Astrocyte (in vitro differentiated cells and primary cell): ENCODE measurements around the gene BUD13. TPM values are rescaled to one million over a fixed set of nuclear protein-coding genes. Genes with fewer than 3 reads are reported as not detected.

Source experiments
- DNase-seq: peaks from one replicate; pipeline ENCODE4 v3.0.0-alpha.2; 2010; ENCODE audit warnings: low read depth
- FAIRE-seq: peaks from 2 replicates; lab custom pipeline; 2011; peaks lifted over from hg19 to GRCh38; lab: Jason Lieb, UNC
- H2AFZ ChIP-seq: 2 replicates; pipeline ENCODE4 v1.6.0; 2012; ENCODE audit warnings: low read depth, low read length, inconsistent platforms
- H3K27ac ChIP-seq: 2 replicates; pipeline ENCODE4 v1.5.1; 2011; ENCODE audit warnings: low read depth, low read length, inconsistent platforms
- H3K27me3 ChIP-seq: 2 replicates; pipeline ENCODE4 v1.6.0; 2011; ENCODE audit warnings: low read length, inconsistent platforms; ENCODE audit not compliant: insufficient read depth
- H3K36me3 ChIP-seq: 2 replicates; pipeline ENCODE4 v1.5.1; 2011; ENCODE audit warnings: low read length, inconsistent platforms; ENCODE audit not compliant: insufficient read depth
- H3K4me1 ChIP-seq: 2 replicates; pipeline ENCODE4 v1.5.1; 2011; ENCODE audit warnings: low read length, inconsistent platforms; ENCODE audit not compliant: insufficient read depth
- H3K4me2 ChIP-seq: 2 replicates; pipeline ENCODE4 v1.6.0; 2012; ENCODE audit warnings: low read length, inconsistent platforms
- H3K4me3 ChIP-seq: 2 replicates; pipeline ENCODE4 v1.5.1; 2011; ENCODE audit warnings: low read depth, mild to moderate bottlenecking, low read length, inconsistent platforms; ENCODE audit not compliant: insufficient read depth
- H3K79me2 ChIP-seq: 2 replicates; pipeline ENCODE4 v1.6.0; 2012; ENCODE audit warnings: mild to moderate bottlenecking, low read length, inconsistent platforms; ENCODE audit not compliant: insufficient read depth
- H3K9ac ChIP-seq: 2 replicates; pipeline ENCODE4 v1.6.0; 2012; ENCODE audit warnings: mild to moderate bottlenecking, low read length, inconsistent platforms
- H3K9me3 ChIP-seq: 2 replicates; pipeline ENCODE4 v1.5.1; 2012; ENCODE audit warnings: low read depth, mild to moderate bottlenecking, low read length, inconsistent platforms; ENCODE audit not compliant: insufficient read depth
- H4K20me1 ChIP-seq: 2 replicates; pipeline ENCODE4 v1.6.0; 2012; ENCODE audit warnings: low read length, inconsistent platforms; ENCODE audit not compliant: insufficient read depth
- H3K27ac Mint-ChIP-seq: one replicate; pipeline ENCODE4 v1.8.0; 2021; ENCODE audit warnings: mild to moderate bottlenecking, mixed read lengths; ENCODE audit not compliant: unreplicated experiment
- H3K27me3 Mint-ChIP-seq: one replicate; pipeline ENCODE4 v1.8.0; 2021; ENCODE audit warnings: low read depth, mixed read lengths; ENCODE audit not compliant: unreplicated experiment
- H3K36me3 Mint-ChIP-seq: one replicate; pipeline ENCODE4 v1.8.0; 2021; ENCODE audit warnings: low read depth, mixed read lengths; ENCODE audit not compliant: unreplicated experiment
- H3K4me1 Mint-ChIP-seq: one replicate; pipeline ENCODE4 v1.8.0; 2021; ENCODE audit warnings: low read depth, mixed read lengths; ENCODE audit not compliant: unreplicated experiment
- H3K4me3 Mint-ChIP-seq: one replicate; pipeline ENCODE4 v1.8.0; 2021; ENCODE audit warnings: mild to moderate bottlenecking, moderate library complexity, mixed read lengths; ENCODE audit not compliant: unreplicated experiment
- H3K9me3 Mint-ChIP-seq: one replicate; pipeline ENCODE4 v1.8.0; 2021; ENCODE audit warnings: mild to moderate bottlenecking, mixed read lengths; ENCODE audit not compliant: unreplicated experiment
- EZH2 ChIP-seq: IDR thresholded peaks from 2 replicates; pipeline ENCODE4 v1.6.1; 2012; ENCODE audit warnings: mild to moderate bottlenecking, low read length, inconsistent platforms; ENCODE audit not compliant: insufficient read depth
- total RNA-seq: library from RNA; stranded (reverse); gene quantifications from 2 replicates; pipeline ENCODE4 v1.2.1, GENCODE V29; 2021
- TF ChIP-seq, protein P1 (sequence below): IDR thresholded peaks from 2 replicates; pipeline ENCODE4 v1.5.1; 2011; ENCODE audit warnings: low read depth, mild to moderate bottlenecking, inconsistent platforms, low read length, moderate library complexity; ENCODE audit not compliant: insufficient read depth

BUD13 gene
- total RNA-seq, 1 donor from 2014 or later = 9.3 TPM

DNA sequence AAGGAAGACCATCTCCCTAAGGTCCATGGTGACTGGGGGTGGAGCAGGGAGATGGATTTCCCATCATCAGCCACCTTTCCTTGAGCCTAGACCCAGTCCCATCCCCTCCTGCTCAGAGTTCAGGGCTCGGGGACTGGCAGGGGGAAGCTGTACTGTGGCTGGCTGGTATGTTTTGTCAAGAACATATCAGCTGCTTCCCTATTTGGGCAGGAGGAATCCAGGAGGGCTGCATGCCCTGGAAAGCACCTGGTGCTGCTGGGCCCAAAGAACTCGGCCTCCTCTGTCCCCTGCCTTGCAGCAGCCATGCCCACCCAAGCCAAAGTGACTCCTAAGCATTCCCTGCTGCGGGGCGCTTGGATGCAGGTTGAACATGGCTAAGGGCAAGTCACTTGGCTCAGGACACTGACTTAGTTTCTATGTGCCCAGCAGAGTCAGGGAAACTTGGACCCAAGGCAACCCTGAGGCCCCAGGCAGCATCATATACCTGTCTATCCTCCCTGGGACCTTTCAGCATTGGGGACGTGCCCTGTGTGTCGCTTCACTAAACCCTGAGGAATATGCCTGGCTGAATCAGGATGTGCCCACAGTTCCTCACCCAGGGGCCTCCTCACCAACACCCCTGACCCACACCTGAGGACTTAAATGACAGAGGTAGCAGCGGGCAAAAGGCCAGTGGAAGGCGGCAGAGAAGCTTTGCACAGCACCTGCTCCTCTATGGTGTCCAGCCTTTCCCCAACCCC lies 43.1 kb downstream of the BUD13 start:
- Mint-ChIP-seq H3K27ac (no peak overlapping the region), H3K36me3 (peaks cover 6% of the 10 kb centered on the region), H3K4me1 (peaks cover 13% of the 10 kb centered on the region), H3K4me3 (no peak overlapping the region), H3K27me3 (peaks cover 27% of the 10 kb centered on the region), H3K9me3 (no peaks in the 10 kb centered on the region)
- H3K4me2 ChIP-seq = no peak overlapping the region
- FAIRE-seq (no peak), DNase-seq (no peak)
- no peaks in the 10 kb centered on the region for H3K36me3 ChIP-seq
- H3K4me3 ChIP-seq = no peak overlapping the region
- no peaks in the 10 kb centered on the region for H3K79me2 ChIP-seq
- H2AFZ ChIP-seq = no peak overlapping the region
- H3K27ac ChIP-seq = no peak overlapping the region
- H3K9ac ChIP-seq = no peak overlapping the region
- TF ChIP-seq, protein P1, sequence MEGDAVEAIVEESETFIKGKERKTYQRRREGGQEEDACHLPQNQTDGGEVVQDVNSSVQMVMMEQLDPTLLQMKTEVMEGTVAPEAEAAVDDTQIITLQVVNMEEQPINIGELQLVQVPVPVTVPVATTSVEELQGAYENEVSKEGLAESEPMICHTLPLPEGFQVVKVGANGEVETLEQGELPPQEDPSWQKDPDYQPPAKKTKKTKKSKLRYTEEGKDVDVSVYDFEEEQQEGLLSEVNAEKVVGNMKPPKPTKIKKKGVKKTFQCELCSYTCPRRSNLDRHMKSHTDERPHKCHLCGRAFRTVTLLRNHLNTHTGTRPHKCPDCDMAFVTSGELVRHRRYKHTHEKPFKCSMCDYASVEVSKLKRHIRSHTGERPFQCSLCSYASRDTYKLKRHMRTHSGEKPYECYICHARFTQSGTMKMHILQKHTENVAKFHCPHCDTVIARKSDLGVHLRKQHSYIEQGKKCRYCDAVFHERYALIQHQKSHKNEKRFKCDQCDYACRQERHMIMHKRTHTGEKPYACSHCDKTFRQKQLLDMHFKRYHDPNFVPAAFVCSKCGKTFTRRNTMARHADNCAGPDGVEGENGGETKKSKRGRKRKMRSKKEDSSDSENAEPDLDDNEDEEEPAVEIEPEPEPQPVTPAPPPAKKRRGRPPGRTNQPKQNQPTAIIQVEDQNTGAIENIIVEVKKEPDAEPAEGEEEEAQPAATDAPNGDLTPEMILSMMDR = no peak
- TF ChIP-seq EZH2 = no peak
- no peaks in the 10 kb centered on the region for H4K20me1 ChIP-seq
- peaks cover 2% of the 10 kb centered on the region for H3K4me1 ChIP-seq
- H3K9me3 ChIP-seq = no peaks in the 10 kb centered on the region
- peaks cover 14% of the 10 kb centered on the region for H3K27me3 ChIP-seq

DNA sequence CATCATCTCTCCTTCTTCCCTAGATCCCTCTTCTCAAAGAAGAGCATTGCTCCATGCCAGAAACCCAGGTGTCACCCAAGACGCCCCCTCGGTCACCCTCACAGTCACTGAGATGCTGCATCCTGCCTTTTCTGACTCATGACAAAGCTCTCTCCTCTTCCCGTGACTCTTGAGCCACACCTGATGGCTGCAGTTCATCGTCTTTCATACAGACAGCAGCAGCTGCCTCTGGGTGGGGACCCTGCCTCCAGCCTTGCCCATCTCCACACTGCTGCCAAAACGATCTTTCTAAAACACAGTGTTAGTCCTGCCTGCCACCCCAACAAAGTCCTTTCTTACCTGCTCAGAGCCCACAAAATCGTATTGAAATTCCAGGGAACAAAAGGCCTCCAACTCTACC lies 44.8 kb downstream of the BUD13 start:
- no peak for DNase-seq
- Histone ChIP-seq H4K20me1 (no peaks in the 10 kb centered on the region), H3K79me2 (no peaks in the 10 kb centered on the region), H3K9ac (no peak overlapping the region), H3K4me1 (peaks cover 2% of the 10 kb centered on the region), H3K9me3 (no peaks in the 10 kb centered on the region), H3K27me3 (peaks cover 14% of the 10 kb centered on the region), H3K27ac (no peak overlapping the region), H2AFZ (no peak overlapping the region), H3K4me2 (no peak overlapping the region), H3K36me3 (no peaks in the 10 kb centered on the region), H3K4me3 (no peak overlapping the region)
- FAIRE-seq = no peak
- Mint-ChIP-seq H3K9me3 (no peaks in the 10 kb centered on the region), H3K4me3 (no peak overlapping the region), H3K27me3 (peaks cover 39% of the 10 kb centered on the region), H3K4me1 (peaks cover 13% of the 10 kb centered on the region), H3K36me3 (peaks cover 6% of the 10 kb centered on the region), H3K27ac (no peak overlapping the region)
- TF ChIP-seq, protein P1 = no peak
- no peak for TF ChIP-seq EZH2
